Measurements from ENCODE around the gene FNDC8.

- TF ChIP-seq, protein P1, sequence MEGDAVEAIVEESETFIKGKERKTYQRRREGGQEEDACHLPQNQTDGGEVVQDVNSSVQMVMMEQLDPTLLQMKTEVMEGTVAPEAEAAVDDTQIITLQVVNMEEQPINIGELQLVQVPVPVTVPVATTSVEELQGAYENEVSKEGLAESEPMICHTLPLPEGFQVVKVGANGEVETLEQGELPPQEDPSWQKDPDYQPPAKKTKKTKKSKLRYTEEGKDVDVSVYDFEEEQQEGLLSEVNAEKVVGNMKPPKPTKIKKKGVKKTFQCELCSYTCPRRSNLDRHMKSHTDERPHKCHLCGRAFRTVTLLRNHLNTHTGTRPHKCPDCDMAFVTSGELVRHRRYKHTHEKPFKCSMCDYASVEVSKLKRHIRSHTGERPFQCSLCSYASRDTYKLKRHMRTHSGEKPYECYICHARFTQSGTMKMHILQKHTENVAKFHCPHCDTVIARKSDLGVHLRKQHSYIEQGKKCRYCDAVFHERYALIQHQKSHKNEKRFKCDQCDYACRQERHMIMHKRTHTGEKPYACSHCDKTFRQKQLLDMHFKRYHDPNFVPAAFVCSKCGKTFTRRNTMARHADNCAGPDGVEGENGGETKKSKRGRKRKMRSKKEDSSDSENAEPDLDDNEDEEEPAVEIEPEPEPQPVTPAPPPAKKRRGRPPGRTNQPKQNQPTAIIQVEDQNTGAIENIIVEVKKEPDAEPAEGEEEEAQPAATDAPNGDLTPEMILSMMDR (conservative IDR thresholded peaks at IDR 0.05; ENCODE audit: low read depth, low read length): no peak
- TF ChIP-seq EZH2 (IDR thresholded peaks at IDR 0.05; ENCODE audit: borderline replicate concordance, low read depth, low read length, poor library complexity, severe bottlenecking): no peak
Measured at GRCh38 chr17:35082073-35082657, 39.2 kb upstream of the FNDC8 start.
